Stimulated activated CD4-positive, alpha-beta T cell treated with anti-CD3 and anti-CD28 coated beads, Interleukin-4, amount 100 ng/mL, for 4 hours (primary cell): Measurements from ENCODE around the gene BMPR1B.
"Not testable (repeated sequence)": the region's sequence is repeated elsewhere in the genome, so short reads cannot be mapped to it uniquely, and the experiment has no call there.

ENCODE experiments used
- DNase-seq, 2 experiments: peaks; one replicate each; pipeline ENCODE4 v3.0.0-alpha.2; 2020

BMPR1B gene

GRCh38 chr4:95155759-95156451 lies 398.1 kb downstream of the BMPR1B start:
- DNase-seq = no peak

- DNase-seq = no peak
Observed at GRCh38 chr4:95156452-95156765, 398.7 kb downstream of the BMPR1B start.

GRCh38 chr4:95157596-95157995 lies 399.8 kb downstream of the BMPR1B start:
- DNase-seq = no peak

GRCh38 chr4:95158045-95158444 lies 400.3 kb downstream of the BMPR1B start:
- no peak for DNase-seq

- DNase-seq = no peak
Observed at GRCh38 chr4:95158626-95159025, 400.9 kb downstream of the BMPR1B start.

- DNase-seq = no peak
Observed at GRCh38 chr4:95159384-95159783, 401.6 kb downstream of the BMPR1B start.

GRCh38 chr4:95161781-95162469 lies 404.2 kb downstream of the BMPR1B start:
- DNase-seq = no peak

GRCh38 chr4:95162867-95163266 lies 405.1 kb downstream of the BMPR1B start:
- no peak for DNase-seq

GRCh38 chr4:95165926-95166524 lies 408.3 kb downstream of the BMPR1B start:
- DNase-seq = no peak

GRCh38 chr4:95167805-95168204 lies 410.1 kb downstream of the BMPR1B start:
- DNase-seq = no peak

GRCh38 chr4:95170176-95170575 lies 412.4 kb downstream of the BMPR1B start:
- DNase-seq = no peak

GRCh38 chr4:95171377-95171776 lies 413.6 kb downstream of the BMPR1B start:
- DNase-seq = not testable (repeated sequence)

GRCh38 chr4:95178938-95179337 lies 421.2 kb downstream of the BMPR1B start:
- DNase-seq = no peak

GRCh38 chr4:95180531-95181242 lies 422.9 kb downstream of the BMPR1B start:
- no peak for DNase-seq

GRCh38 chr4:95181243-95181995 lies 423.7 kb downstream of the BMPR1B start:
- DNase-seq = no peak

- no peak for DNase-seq
Observed at GRCh38 chr4:95181996-95182306, 424.2 kb downstream of the BMPR1B start.

GRCh38 chr4:95183656-95184408 lies 426.1 kb downstream of the BMPR1B start:
- no peak for DNase-seq

- DNase-seq = no peak
Observed at GRCh38 chr4:95186666-95187065, 428.9 kb downstream of the BMPR1B start.

GRCh38 chr4:95188701-95189370 lies 431.1 kb downstream of the BMPR1B start:
- no peak for DNase-seq

- no peak for DNase-seq
Observed at GRCh38 chr4:95190751-95191436, 433.1 kb downstream of the BMPR1B start.

GRCh38 chr4:95191537-95191936 lies 433.8 kb downstream of the BMPR1B start:
- no peak for DNase-seq
